CD4-positive, alpha-beta T cell treated with Interleukin-15 for 4 hours (primary cell): ENCODE results near the gene RAB39B.

Experiments
- DNase-seq: peaks from one replicate; pipeline ENCODE4 v3.0.0-alpha.2; 2020; ENCODE audit warnings: low spot score

RAB39B gene

DNA sequence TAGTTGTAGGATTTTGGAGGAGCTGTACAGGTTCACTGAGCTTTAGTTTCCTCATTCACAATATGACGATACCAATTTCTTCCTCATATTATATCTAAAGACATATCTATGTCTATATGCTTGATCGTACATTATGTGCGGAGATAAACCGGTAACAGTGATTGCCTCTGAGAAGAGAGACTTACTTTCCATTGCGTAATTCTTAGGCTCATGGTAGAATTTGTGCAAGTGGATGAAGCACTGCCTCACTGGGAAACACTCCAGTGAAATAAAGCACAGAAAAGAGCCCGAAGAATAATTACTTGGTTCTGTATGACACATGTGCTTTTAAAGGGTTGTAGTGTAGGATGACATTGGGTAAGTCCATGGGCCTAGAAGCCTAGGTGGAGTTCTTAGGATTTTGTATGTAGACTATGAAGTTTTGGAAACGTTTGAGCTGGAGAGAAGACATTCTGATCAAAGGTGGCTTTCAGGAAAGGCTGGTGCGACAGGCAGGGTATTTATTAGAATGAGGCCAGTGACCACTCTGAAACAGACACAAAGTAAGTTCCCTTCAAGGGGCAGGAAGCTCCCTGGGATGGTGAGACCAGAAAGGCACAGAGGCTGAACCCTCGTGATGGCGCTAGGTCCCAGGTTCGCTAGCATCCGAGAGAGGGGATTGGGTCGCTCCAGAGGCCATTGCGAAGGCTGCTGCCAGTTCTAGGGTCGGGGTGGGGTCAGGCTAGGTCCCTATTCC lies 48.7 kb downstream of the RAB39B start:
- no peak for DNase-seq

- DNase-seq, result no peak
Observed at GRCh38 chrX:155213731-155214130, 50.6 kb downstream of the RAB39B start.

DNA sequence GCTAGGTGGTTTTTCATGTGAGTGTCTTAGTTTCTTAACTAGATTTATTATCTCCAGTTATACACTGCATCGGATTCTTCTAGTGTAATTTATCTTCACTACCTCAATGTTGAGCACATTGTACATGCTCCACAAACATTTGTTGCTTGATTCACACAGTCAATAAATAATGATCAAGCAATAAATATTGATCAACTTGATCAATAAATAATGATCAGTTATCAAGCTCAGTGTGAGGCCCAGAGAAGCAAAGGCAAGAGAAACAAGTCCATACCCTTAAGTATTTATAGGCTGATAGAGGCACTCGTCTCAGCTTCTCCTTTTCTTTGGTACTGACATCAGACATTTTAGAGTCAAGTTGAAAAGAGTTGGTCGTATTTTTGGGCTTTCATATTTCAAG lies 53.1 kb downstream of the RAB39B start:
- no peak for DNase-seq
